Measurements from ENCODE around the gene PDPK1.

- no peak for TF ChIP-seq POLR2A (IDR thresholded peaks at IDR 0.05; ENCODE audit: low read length)
- TF ChIP-seq GATA1 (IDR thresholded peaks at IDR 0.05; ENCODE audit: low read depth, low read length) = no peak
Measured at GRCh38 chr16:2499890-2500429, 37.9 kb upstream of the PDPK1 start.

Data from erythroblast (primary cell).